ENCODE measurements around the gene ADPRS. TPM values are rescaled to one million over a fixed set of nuclear protein-coding genes. Genes with fewer than 3 reads are reported as not detected.

Gene ADPRS
- polyA plus RNA-seq, 3 donors: 13.3 to 22.6 (median 19.8) TPM

DNA sequence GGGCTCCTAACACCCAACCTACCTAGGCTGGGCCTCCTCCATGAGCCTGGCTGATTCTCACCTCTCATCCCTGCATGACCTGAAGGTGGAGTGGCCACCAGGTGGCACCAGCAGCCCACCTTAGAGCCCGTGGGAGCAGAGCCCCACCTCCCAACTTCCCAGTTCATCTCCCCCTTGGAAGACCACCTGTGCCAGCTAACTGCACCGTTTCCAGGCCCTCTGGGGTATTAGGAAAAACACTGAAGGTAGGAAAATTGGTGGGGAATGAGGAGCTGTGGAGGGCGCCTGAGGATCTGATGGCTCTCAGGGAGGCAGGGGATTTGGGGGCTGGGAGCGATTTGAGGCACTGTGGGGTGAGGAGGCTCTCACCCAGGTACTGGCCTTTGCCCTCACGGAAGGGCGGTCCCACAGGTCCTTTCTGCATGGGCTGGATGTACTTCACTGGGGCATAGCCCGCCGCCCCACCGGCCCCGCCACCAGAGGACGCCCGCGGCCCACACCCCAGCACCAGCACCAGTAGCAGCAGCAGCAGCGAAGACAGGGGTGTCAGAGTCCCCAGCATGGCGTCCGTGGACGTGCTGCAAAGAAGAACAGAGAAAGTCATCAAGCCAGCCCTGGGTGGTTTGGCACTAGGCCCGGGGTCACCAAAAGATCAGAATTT lies 11.1 kb downstream of the ADPRS start:
- no peak overlapping the region for H3K27ac ChIP-seq (ENCODE audit: low read depth, low read length)
- WGBS, 3 donors: 30 to 34% (median 31%) methylated on average over 18 of the region's 18 CpGs

DNA sequence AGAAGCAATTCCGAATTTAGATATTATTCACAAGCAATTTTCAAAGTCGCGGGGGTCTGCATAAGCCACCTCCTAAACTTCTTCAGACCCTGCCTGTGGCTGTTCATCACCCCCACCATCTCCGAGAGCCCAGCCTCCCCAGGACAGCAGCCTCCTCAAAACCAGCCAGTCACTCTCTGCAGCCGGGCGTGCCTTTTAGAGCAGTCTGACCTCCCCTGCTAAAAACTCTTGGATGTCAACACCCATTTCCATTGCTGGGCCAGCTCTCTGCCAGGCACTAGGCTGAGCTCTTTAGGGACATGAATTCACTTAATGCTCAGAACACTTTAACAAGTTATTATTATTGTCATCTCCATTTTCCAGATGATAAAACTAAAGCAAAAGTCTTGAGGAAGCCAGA lies 11.7 kb downstream of the ADPRS start:
- 54 to 86% (median 66%) methylated on average over 6 of the region's 6 CpGs for WGBS, 3 donors
- no peak overlapping the region for H3K27ac ChIP-seq (ENCODE audit: low read depth, low read length)

DNA sequence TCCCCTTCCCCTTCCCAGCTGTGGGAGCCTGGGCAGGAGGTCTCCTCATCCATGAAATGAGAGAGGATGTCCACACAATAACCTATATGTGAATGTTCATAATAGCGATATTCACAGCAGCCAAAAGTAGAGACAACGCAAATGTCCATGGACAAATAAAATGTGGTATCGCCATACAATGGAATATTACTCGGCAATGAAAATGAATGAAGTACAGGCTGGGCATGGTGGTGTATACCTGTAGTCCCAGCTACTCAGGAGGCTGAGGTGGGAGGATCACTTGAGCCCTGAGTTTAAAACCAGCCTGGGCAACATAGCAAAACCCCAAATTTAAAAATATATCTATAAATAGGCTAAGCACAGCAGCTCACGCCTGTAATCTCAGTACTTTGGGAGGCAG lies 12.9 kb downstream of the ADPRS start:
- 96% methylated on average over 5 of the region's 5 CpGs for WGBS, 3 donors

DNA sequence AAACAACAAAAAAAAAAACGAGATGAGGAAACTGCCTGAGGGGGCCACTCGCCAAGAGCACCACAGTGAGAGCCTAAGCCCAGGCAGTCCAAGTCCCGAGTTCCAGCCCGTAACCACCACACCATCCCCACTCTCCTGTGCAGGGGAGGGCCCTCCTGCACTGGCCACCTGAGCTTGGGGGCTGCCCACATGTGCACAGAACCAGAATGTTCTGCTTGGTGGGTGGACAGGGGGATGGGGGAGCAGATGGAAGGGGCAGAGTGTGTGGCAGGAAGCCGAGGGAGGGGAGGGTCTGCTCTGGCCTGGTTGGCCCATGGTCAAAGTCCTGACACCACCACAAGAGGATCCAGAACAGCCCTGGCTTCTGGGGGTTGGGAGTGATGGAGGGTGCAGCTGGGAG lies 17.6 kb downstream of the ADPRS start:
- 43 to 47% (median 45%) methylated on average over 5 of the region's 5 CpGs for WGBS, 3 donors
- no peak overlapping the region for H3K27ac ChIP-seq (ENCODE audit: low read depth, low read length)

More for the DNA sequence above, 12.9 kb downstream of the ADPRS start:
- no peak overlapping the region for H3K27ac ChIP-seq (ENCODE audit: low read depth, low read length)

DNA sequence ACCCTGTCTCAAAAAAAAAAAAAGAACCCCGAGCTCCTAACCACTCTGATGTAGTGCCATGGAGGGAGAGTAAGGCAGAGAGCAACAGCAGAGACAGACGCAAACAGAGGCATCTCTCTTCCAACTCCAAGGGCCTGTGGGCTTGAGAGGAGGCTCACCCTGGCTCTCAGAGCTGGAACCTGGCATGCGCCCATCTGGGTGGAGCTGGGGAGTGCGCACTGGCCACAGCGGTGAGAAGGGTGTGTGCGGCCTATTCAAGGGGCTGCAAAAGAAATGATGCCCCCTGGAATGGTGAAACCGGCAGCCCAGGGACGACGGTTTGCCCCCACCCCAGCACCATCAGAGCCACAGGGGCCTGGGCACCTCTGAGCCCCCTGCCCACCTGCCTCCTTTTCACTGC lies 18.7 kb downstream of the ADPRS start:
- WGBS, 3 donors: 78 to 95% (median 80%) methylated on average over 9 of the region's 9 CpGs
- no peak overlapping the region for H3K27ac ChIP-seq (ENCODE audit: low read depth, low read length)

DNA sequence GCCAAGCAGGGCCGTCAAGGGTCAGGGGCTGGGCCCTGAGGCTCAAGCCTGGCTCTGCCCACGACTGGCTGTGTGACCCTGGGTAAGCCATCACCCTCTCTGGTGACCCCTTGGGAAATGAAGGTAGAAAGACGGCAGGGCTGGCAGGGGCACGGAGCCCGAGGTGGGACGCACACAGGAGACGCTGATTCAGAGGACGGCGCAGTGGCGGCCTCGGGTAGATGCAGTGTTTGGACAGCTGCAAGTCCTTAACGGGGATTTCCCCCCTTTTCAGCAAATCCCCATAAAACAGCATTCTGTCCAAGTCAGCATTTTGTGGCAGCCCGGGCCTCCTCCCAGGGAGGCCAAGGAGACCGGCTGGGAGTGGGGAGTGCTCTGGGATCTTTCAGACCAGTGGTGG lies 19.6 kb downstream of the ADPRS start:
- 59 to 82% (median 80%) methylated on average over 14 of the region's 14 CpGs for WGBS, 3 donors
- H3K27ac ChIP-seq (ENCODE audit: low read depth, low read length): no peak overlapping the region

DNA sequence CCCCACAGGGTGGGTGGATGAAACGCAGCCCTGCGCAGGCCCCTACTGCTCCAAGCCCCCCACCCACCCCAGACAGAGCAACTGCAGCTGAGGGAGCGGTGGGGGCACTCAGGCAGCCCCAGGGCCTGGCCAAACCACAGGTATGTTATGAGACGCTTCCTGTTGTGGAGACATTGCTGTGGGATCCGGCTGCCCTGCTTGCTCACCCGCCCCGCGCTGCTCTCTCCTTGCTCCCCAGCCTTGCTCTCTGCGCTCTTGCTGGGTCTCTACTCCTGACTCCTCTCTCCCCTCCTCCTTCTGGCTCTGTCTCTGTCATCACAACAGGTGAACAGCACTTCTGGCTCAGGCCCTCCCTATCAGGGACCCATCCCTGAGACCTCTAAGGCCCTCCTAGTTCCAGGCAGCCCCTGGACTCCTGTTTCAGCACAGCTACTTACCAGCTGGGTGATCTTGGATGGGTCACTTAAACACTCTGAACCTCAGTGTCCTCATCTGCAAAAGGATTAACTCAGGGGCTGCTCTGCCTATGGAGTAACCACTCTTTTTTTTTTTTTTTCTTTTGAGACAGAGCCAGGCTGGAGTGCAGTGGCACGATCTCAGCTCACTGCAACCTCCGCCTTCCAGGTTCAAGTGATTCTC lies 20.5 kb downstream of the ADPRS start:
- 57 to 87% (median 61%) methylated on average over 11 of the region's 11 CpGs for WGBS, 3 donors
- no peak overlapping the region for H3K27ac ChIP-seq (ENCODE audit: low read depth, low read length)

DNA sequence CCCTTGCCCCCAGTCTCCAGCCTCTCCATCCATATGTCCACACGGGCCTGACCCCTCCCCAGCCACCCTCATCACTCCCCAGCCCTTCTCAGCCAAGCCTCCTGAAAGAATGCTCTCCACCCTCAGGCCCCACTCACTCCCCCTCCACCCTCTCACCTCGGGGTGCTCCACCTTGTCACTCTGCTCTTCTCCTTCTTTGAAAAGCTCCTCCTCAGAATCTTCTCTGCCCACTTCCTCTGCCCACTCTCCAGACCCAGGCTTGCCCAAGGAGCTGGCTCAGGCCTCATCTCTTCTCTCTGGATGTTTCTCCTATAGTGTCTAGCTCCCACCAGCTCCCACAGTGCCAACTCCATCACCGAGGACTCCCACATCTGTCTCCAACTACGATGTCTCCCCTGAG lies 22.5 kb downstream of the ADPRS start:
- WGBS, 3 donors: 59 to 62% (median 61%) methylated on average over 4 of the region's 4 CpGs
- H3K27ac ChIP-seq (ENCODE audit: low read depth, low read length): no peak overlapping the region

DNA sequence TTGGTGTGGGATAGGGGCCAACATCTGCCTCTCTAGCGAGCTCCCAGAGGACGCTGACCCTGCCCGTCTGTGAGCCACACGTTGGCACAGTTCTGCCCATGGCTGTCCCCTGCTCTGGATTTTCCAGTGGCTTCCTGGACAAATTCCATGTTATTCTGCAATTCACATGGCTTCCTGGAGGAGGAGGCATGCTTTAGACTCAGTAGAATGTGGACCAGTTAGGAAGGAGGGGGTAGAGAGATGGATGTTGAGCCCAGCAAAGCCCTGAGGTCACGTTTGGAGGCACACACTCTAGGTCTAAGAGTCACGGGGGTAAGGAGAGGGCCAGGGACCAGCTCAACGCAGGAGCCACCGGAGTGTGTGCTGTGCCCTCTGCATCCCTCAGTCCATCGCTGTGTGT lies 24.1 kb downstream of the ADPRS start:
- H3K27ac ChIP-seq (ENCODE audit: low read depth, low read length): no peak overlapping the region
- WGBS, 3 donors: 86 to 93% (median 90%) methylated on average over 9 of the region's 9 CpGs

DNA sequence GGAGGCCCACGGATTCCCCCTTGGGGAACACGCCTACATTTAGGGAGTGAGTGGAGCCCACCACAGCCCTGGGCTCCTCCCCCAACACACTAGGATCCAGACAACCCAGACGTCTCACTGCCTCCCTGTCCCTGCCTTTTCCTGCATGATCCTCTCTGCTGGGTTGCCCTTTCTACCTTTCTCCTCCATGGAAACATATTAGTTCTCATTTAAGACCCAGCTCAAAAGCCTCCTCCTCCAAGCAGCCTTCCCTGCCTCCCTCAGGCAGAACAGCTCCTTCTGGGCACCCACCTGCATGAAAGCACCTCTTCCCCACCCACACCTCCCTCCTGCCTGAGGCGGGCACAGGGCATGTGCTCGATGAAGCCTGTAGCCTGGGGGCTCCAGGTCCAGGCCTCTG lies 25.7 kb downstream of the ADPRS start:
- 70 to 79% (median 70%) methylated on average over 5 of the region's 5 CpGs for WGBS, 3 donors
- no peak overlapping the region for H3K27ac ChIP-seq (ENCODE audit: low read depth, low read length)

DNA sequence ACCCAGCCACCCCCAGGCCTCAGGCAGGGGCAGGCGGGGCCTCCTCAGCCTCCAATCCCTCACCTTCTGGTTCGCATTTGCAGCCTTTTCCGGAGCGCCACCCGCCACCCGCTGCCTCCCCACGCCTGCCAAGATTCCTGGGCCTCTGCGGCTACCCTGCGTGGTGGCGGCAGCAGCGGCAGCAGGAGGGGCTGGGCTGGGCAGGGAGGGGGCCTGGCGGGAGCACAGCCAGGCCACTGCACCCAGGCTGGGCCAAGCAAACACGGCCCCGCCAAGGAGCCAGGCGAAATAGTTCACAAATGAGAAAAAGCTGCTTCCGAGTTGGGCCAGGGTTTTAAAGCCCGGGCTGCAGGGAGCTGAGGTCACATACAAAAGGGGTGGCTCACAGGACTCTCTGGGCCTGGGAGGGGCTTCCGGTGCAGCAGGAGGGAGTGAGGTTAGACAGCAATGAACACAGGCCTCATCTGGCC lies 26.5 kb downstream of the ADPRS start:
- H3K27ac ChIP-seq (ENCODE audit: low read depth, low read length): no peak overlapping the region
- WGBS, 3 donors: 67 to 71% (median 69%) methylated on average over 17 to 18 of the region's 18 CpGs

DNA sequence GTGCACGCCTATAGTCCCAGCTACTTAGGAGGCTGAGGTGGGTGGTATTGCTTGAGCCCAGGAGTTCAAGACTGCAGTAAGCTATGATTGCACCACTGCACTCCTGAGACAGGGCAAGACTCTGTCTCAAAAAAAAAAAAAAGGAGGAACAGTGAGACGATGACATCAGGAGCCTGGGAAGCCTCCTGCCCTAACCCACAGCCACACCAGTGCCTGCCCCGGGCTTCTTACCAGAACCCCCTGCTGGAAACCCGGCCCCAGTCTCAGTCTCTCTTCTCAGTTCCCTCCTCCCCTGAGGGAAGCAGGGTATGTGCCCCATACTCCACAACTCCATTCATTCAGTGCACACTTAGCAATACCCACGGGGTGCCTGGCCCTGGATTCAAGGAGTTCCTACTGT lies 27.2 kb downstream of the ADPRS start:
- no peak overlapping the region for H3K27ac ChIP-seq (ENCODE audit: low read depth, low read length)
- 52 to 78% (median 53%) methylated on average over 5 of the region's 5 CpGs for WGBS, 3 donors

DNA sequence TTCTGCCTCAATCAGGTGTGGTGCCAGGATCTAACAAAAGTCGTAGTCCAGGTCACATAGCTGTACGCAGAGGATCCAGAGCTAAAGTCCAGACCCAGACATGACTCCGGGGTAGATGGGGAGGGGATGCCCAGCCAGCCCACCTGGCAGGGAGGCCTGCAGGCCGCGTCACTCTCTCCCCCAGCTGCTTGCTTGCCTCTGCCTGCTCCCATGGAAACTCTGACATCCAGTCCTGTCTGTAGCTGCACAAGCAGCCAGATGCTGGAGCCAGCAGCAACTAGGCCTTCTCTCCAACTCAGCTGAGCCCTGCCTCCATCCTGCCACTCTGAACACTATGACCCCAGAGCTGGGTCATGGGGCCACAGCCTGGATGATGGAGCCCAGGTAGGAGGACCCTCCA lies 28.2 kb downstream of the ADPRS start:
- no peak overlapping the region for H3K27ac ChIP-seq (ENCODE audit: low read depth, low read length)
- 78 to 90% (median 84%) methylated on average over 5 of the region's 5 CpGs for WGBS, 3 donors

DNA sequence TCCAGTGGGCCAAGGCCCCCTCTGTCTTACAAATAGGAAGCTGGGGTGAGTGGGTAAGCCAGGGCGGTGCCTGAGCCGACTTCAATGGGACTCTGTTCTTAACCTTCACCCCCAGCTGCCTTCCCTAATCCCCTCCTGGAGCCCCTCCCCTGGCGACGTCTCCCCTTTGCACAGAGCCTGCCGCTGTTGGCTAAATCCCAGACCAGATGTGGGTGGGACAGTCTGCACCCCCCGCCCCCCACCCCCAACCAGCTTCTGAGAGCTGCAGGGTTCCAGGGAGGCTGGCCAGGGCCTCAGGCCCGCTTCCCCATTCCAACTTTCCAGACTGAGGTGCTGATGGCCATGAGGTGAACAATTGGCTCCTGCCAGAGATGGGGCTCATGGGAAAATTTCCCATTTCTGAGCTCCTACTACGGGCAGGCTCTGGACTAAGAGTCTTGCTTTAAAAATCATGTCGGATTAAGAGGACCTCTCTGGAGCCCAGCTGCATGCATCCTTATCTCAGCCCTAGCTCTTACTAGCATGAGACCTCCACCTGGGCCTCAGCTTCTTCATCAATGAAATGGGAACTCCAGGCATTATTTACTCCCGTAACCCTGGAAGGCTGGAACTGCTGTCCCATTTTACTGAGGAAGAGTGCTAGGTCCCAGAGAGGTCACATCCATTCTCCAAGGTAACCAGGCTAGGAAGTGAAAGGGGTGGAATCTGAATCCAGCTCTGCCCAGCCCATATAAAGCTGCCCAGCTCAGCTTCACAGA lies 29.9 kb downstream of the ADPRS start:
- WGBS, 3 donors: 64 to 79% (median 72%) methylated on average over 10 of the region's 10 CpGs
- H3K27ac ChIP-seq (ENCODE audit: low read depth, low read length): no peak overlapping the region

DNA sequence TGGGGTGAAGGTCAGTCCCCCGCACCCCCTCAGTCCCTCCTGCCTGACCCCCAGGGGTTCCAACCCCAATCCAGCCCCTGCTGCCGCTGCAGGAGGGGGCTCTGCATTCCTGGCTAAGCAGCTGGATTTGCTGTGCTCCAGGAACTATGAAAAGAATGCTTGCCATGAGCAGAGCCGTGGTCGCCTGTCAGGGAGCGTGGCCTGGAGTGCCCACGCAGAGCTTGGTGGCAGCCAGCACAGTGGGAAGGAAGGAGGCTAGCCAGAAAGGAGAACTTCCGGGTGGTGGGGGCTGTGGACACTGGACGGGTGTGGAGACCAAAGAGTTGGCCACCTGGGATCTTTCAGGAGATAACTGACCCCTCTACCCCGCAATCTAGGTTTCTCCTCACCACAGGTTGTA lies 30.8 kb downstream of the ADPRS start:
- 45 to 59% (median 57%) methylated on average over 9 of the region's 9 CpGs for WGBS, 3 donors
- no peak overlapping the region for H3K27ac ChIP-seq (ENCODE audit: low read depth, low read length)

DNA sequence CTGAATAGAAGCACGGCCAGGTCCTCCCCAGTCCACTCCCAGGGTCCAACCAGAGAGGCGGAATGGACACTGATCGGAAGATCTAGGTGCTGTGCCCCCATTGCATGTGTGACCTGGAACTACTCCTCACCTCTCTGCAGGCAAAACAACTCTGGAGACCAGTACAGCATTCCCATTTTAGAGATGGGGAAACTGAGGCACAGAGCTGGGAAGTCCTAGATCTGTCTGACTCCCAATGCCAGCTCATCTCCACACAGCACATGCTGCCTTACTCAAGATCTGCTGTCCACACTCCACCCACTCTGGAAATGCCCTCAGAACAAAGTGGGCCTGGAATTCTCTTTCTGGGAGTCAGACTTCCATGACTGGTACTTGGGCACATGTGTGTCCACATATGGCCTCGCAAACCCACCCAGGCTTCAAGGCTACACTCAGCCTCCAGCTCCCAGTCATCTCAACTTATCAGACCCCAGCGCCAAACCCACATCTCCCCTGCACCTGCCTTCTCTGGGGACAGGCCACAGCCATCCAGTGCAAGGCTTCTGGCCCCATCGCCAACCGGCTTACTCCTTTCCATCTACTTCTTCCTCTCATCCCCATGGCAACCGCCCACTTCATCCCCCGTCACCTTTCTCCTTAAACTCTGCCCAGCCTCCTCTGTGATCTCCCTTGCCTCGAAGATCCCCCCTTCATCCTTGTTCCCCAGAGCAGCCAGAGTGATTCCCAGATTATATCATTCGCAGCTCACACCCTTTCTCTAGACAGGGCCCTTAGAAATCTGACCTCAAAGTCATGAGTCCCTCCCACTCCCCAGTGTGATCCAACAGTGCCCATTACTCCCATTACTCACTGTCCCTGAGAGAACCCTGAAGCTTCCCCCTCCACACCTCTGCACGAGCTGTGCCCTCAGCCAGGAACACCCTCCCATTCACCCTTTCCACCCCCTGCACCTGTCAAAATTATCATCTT lies 33.7 kb downstream of the ADPRS start:
- no peak overlapping the region for H3K27ac ChIP-seq (ENCODE audit: low read depth, low read length)
- WGBS, 3 donors: 82 to 87% (median 85%) methylated on average over 12 of the region's 12 CpGs

DNA sequence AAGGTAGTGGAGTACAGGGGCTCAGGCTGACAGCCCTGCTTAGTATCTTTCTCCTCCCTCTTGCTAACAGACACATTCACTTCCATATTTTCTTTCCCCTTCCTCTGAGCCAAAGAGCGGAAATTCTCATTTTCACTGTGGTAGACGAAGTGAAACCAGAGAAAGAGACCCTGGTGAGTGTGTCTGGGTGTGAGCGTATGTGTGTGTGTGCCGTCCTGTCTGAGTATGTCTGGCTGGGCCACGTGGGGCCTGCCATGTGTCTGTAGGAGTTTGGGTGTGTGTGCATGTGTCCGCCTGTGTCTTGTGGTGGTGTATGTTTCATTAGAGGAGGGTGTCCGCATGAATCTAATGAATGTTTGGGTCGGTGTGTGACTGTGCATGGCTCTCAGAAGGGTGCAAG lies 34.7 kb downstream of the ADPRS start:
- H3K27ac ChIP-seq (ENCODE audit: low read depth, low read length): no peak overlapping the region
- 42 to 74% (median 49%) methylated on average over 8 of the region's 8 CpGs for WGBS, 3 donors

DNA sequence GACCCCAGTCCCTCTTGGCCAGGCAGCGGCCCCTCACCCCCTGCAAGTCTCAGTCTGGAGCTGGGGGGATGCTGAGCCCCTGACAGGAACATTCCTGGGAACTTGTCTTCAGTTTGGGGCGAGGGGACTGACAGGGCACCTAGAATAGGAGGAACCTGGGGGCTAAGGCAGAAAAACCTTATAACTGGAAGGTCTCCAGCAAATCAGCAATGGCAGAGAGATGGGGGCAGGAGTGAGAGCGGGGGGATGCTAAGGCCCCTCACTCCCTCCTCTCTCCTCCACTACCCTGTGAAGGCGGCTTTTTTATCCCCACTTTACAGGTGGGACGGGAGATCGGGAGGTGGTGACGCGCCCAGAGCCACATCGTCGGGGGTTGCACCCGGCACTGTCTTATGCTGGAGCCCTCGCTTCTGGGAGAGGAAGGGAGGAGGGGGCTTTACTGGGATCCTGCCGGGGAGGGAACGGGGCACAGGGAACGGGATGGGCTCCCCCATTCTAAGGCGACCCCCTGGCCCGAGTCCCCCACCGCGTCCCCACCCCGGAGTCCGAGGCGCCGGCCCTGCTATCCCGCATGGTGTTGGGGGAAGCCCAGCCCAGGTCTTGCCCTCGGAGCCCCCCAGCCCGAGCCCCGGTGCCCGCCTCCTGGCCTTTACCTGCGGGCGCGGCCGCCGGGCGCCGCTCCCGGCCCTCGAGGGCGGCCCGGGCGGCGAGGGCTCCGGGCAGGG lies 35.9 kb downstream of the ADPRS start:
- H3K27ac ChIP-seq (ENCODE audit: low read depth, low read length): no peak overlapping the region
- WGBS, 3 donors: 22 to 32% (median 28%) methylated on average over 24 to 42 of the region's 42 CpGs
